HepG2 (cell line): ENCODE measurements around the gene ADAMTSL4. TPM values are rescaled to one million over a fixed set of nuclear protein-coding genes. Genes with fewer than 3 reads are reported as not detected.
A peak's percentile ranks its signal among the peaks of the same experiment; 100 is the strongest.

ENCODE experiments used
- EP300 ChIP-seq, 3 experiments: sonication (generic) in 1 of 3; formaldehyde crosslinking in 1 of 3; IDR thresholded peaks; 2 replicates each; pipeline versions ENCODE4 v1.5.1 to v1.6.1; 2011 to 2020; ENCODE audit warnings: low read depth in 2 of 3, low read length in 2 of 3, borderline replicate concordance in 1 of 3, improper control_type of control experiment in 1 of 3, mild to moderate bottlenecking in 1 of 3, missing genetic modification reagents in 1 of 3, moderate library complexity in 1 of 3
- FOXP4 ChIP-seq: sonication (generic); formaldehyde crosslinking; IDR thresholded peaks from 2 replicates; pipeline ENCODE4 v1.4.0; 2020; ENCODE audit warnings: missing genetic modification reagents
- GLMP ChIP-seq: sonication (generic); formaldehyde crosslinking; IDR thresholded peaks from 2 replicates; pipeline ENCODE4 v1.9.0; 2021; ENCODE audit warnings: missing genetic modification reagents, mild to moderate bottlenecking, borderline replicate concordance
- HMGXB4 ChIP-seq, 2 experiments: sonication (generic) in 1 of 2; formaldehyde crosslinking in 1 of 2; IDR thresholded peaks; 2 replicates each; pipeline versions ENCODE4 v1.4.0 to v1.6.1; 2018 to 2020; ENCODE audit warnings: missing genetic modification reagents in 2 of 2, borderline replicate concordance in 1 of 2, low read depth in 1 of 2, mild to moderate bottlenecking in 1 of 2, missing biosample characterization in 1 of 2
- HOXA7 ChIP-seq: sonication (generic); formaldehyde crosslinking; IDR thresholded peaks from 2 replicates; pipeline ENCODE4 v1.8.1; 2022; ENCODE audit warnings: mild to moderate bottlenecking, missing genetic modification reagents, moderate library complexity
- KLF12 ChIP-seq: sonication (generic); formaldehyde crosslinking; IDR thresholded peaks from 2 replicates; pipeline ENCODE4 v1.4.0; 2020; ENCODE audit warnings: missing genetic modification reagents, borderline replicate concordance
- KMT2A ChIP-seq: sonication (generic); formaldehyde crosslinking; IDR thresholded peaks from 2 replicates; pipeline ENCODE4 v1.4.0; 2020; ENCODE audit warnings: missing genetic modification reagents
- MAX ChIP-seq: IDR thresholded peaks from 2 replicates; pipeline ENCODE4 v1.6.1; 2012; ENCODE audit warnings: inconsistent platforms
- MYPOP ChIP-seq: sonication (generic); formaldehyde crosslinking; IDR thresholded peaks from 2 replicates; pipeline ENCODE4 v1.8.1; 2023; ENCODE audit warnings: mild to moderate bottlenecking, moderate library complexity, missing genetic modification reagents
- NCOA5 ChIP-seq: sonication (generic); formaldehyde crosslinking; IDR thresholded peaks from 2 replicates; pipeline ENCODE4 v1.4.0; 2020; ENCODE audit warnings: missing genetic modification reagents
- NONO ChIP-seq, 2 experiments: fragments of 450-650 bp in 1 of 2; sonication (generic) in 1 of 2; formaldehyde crosslinking in 1 of 2; IDR thresholded peaks in 1 of 2; conservative IDR thresholded peaks in 1 of 2; 2 replicates each; pipeline versions ENCODE4 v1.6.1 to v1.8.0; 2017 to 2022; ENCODE audit warnings: mild to moderate bottlenecking in 1 of 2, missing genetic modification reagents in 1 of 2, moderate library complexity in 1 of 2
- NR1H2 ChIP-seq: sonication (generic); formaldehyde crosslinking; IDR thresholded peaks from 2 replicates; pipeline ENCODE4 v1.8.1; 2022; ENCODE audit warnings: low read depth, missing genetic modification reagents, borderline replicate concordance
- PAF1 ChIP-seq: IDR thresholded peaks from 2 replicates; pipeline ENCODE4 v1.6.1; 2016; ENCODE audit warnings: missing genetic modification reagents, missing compliant biosample characterization
- SMYD3 ChIP-seq: sonication (generic); formaldehyde crosslinking; IDR thresholded peaks from 2 replicates; pipeline ENCODE4 v1.8.1; 2023; ENCODE audit warnings: mild to moderate bottlenecking, missing genetic modification reagents
- TEAD2 ChIP-seq: sonication (generic); formaldehyde crosslinking; IDR thresholded peaks from 2 replicates; pipeline ENCODE4 v1.9.0; 2021; ENCODE audit warnings: missing genetic modification reagents
- ZNF264 ChIP-seq: sonication (generic); formaldehyde crosslinking; IDR thresholded peaks from 2 replicates; pipeline ENCODE4 v1.4.0; 2020; ENCODE audit warnings: missing genetic modification reagents
- ZNF512 ChIP-seq: sonication (generic); formaldehyde crosslinking; IDR thresholded peaks from 2 replicates; pipeline ENCODE4 v1.4.0; 2020; ENCODE audit warnings: mild to moderate bottlenecking, missing genetic modification reagents
- ZNF740 ChIP-seq: sonication (generic); formaldehyde crosslinking; IDR thresholded peaks from 2 replicates; pipeline ENCODE4 v1.4.0; 2020; ENCODE audit warnings: missing genetic modification reagents
- polyA plus RNA-seq, 8 experiments: library from polyadenylated mRNA; depleted of rRNA in 3 of 8; stranded (reverse) in 7 of 8; unstranded in 1 of 8; fragments of >200 nt; fragmentation: Illumina TruSeq in 4 of 8; extraction: Trizol in 4 of 8; gene quantifications; 2 replicates each; pipeline versions ENCODE4 v1.2.1 to v1.2.3, GENCODE V29; 2011 to 2016; ENCODE audit warnings: low read depth in 4 of 8, missing spikeins in 1 of 8, mixed read lengths in 1 of 8; ENCODE audit not compliant: insufficient read depth in 1 of 8
- total RNA-seq, 5 experiments: library from RNA; depleted of rRNA; stranded (reverse); fragments of >200 nt; fragmentation: Illumina TruSeq; extraction: Trizol; gene quantifications; 2 replicates each; pipeline ENCODE4 v1.2.3, GENCODE V29; 2016; ENCODE audit warnings: low read depth in 1 of 5

The ADAMTSL4 gene
- total and polyA plus RNA-seq, 2 of the 13 experiments (the other 11 are each of a cell fraction or from before 2014, with no cell fraction given) = 3.9 to 16.4 TPM

GRCh38 chr1:150552128-150552910, 3.1 kb downstream of the ADAMTSL4 start (continued):
- TF ChIP-seq ZNF740 (CRISPR knock-in tag) (0 out of 2 replicates have a peak, but pooled peaks have one; percentile 63), NONO (IDR thresholded peaks at IDR 0.05) (no peak), NONO (CRISPR knock-in tag; conservative IDR thresholded peaks at IDR 0.05) (0 out of 2 replicates have a peak, but pooled peaks have one; percentile 24), ZNF264 (CRISPR knock-in tag) (peak; percentile 31; the same call in 1 of the 2 replicates), SMYD3 (CRISPR knock-in tag) (no peak), HOXA7 (no peak), NCOA5 (no peak), HMGXB4 (CRISPR knock-in tag; IDR thresholded peaks at IDR 0.05; ENCODE audit: borderline replicate concordance in 1 of 2, low read depth in 1 of 2) (peak in 1 of 2 experiments; percentile 41; a peak in 1 of 4 replicates), KLF12 (no peak), GLMP (CRISPR knock-in tag) (no peak), FOXP4 (CRISPR knock-in tag) (peak; percentile 66; the same call in 1 of the 2 replicates), NR1H2 (CRISPR knock-in tag) (no peak), MAX (peak; percentile 51; the same call in 1 of the 2 replicates), PAF1 (CRISPR knock-in tag) (no peak), ZNF512 (CRISPR knock-in tag) (0 out of 2 replicates have a peak, but pooled peaks have one; percentile 19), TEAD2 (no peak), EP300 (IDR thresholded peaks at IDR 0.05; ENCODE audit: low read depth in 2 of 2, low read length in 2 of 2) (no peak), EP300 (CRISPR knock-in tag; IDR thresholded peaks at IDR 0.05; ENCODE audit: borderline replicate concordance) (no peak), MYPOP (CRISPR knock-in tag) (no peak), KMT2A (CRISPR knock-in tag) (0 out of 2 replicates have a peak, but pooled peaks have one; percentile 55)
